HG03575 (cell line): ENCODE measurements around the gene LSR.
"Not testable (repeated sequence)": the region's sequence is repeated elsewhere in the genome, so short reads cannot be mapped to it uniquely, and the experiment has no call there.

ENCODE experiments used
- ATAC-seq: cut with Tn5 transposase; IDR thresholded peaks from one replicate; pipeline ENCODE4 v1.9.1; 2021; ENCODE audit not compliant: unreplicated experiment, insufficient number of reproducible peaks, low FRiP score; ENCODE audit errors: extremely low read depth

Gene LSR

GRCh38 chr19:35239597-35239996, 9.2 kb upstream of the LSR start:
- ATAC-seq = not testable (repeated sequence)

- no peak for ATAC-seq
Observed at GRCh38 chr19:35240327-35240726, 8.5 kb upstream of the LSR start.

DNA sequence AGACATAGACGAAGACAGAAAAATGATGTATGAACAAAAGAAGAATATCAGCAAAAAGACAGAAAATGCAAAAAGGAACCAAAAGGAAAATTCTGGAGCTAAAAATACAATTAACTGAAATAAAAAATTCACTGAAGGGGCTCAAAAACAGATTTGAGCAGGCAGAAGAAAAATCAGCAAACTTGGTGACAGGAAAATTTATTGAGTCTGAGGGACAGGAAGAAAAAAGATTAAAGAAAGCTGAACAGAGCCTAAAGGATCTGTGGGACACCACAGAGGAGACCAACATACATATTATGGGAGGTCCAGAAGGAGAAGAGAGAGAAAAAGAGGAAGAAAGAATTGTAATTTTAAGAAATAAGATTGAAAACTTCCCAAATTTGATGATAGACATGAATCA, 7.4 kb upstream of the LSR start:
- ATAC-seq = no peak

- no peak for ATAC-seq
Observed at GRCh38 chr19:35246466-35247092, 2.2 kb upstream of the LSR start.

DNA sequence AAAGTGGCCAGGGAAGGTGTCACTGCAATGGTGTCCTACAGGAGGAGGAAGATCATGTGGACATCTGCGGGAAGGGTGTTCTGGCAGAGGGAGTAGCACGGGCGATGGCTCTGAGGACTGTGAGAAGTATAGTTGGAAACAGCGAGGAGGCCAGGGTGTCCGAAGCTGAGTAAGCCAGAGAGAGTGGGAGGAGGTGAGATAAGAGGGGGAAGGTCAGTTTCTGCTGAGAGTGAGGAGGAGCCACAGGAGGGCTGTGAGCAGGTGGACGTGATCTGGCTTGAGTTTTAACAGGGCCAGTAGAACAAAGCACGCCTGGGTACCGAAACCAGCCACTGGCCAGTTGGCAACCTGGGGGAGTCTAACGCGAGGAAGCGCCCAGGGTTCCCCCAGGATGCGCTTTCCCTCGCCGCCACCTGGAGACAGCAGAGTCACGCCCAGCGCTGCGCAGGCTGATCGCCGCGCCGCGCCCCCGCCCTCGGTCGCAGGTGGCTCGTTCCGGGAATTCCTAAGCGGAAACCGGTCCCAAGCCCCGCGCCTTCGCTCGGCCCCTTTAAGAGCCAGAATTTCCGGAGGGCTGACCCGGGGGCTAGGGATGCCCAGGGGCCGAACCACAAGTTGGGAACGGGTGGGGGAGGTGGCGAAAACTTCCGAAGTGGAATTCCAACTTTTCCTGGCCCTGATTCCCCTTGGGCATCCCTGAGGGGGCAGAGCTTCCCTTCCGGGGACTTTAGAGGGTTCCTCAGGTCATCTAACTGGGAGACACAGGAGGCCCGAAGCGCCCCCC, 1.1 kb upstream of the LSR start:
- no peak for ATAC-seq

- no peak for ATAC-seq
Observed at GRCh38 chr19:35249146-35249847, 495 bp downstream of the LSR start.

- ATAC-seq = no peak
Observed at GRCh38 chr19:35249848-35250711, 1.3 kb downstream of the LSR start.

GRCh38 chr19:35251456-35251855, 2.7 kb downstream of the LSR start:
- ATAC-seq = no peak

DNA sequence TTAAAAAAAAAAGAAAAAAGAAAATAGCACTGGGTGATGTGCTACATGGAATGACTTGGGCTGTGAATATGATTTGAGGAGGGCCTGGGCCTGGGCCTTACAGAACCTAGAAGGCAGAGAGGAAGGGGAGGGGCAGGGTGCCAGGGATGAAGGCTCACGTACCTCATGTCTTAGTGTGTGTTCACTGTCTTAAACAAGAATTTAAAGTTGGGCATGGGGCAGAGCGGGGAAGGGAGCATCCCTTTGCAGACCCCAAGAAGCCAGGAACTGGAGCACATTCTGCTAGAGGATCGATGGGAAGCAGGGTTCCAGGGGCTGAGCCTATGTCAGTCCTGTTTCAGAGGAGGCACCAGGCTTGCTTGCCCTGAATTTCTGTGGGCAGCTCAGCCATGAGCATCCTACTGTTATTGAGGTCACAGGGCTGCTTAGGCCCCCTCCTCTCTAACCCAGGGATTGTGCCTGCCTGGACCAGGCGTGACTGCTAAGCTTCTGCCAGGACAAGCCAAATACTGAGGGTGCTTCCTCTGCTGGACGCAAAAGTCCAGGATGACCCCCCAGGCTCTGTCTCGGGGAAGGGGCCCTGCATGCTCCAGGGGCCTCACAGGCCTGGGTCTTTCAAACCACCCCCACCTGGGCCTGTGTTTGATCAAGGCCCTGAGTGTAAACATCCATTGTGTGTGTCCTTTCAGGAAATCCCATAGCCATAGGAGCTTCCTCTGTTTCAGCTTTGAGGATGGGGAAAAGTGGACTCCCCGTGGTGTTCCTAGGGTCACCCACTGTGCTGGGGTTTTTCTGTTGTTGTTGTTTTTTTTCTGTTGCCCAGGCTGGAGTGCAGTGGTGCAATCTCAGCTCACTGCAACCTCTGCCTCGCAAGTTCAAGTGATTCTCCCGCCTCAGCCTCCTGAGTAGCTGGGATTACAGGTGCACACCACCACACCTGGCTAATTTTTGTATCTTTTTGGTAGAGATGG, 4.8 kb downstream of the LSR start:
- no peak for ATAC-seq

- ATAC-seq = no peak
Observed at GRCh38 chr19:35254341-35255297, 5.8 kb downstream of the LSR start.

DNA sequence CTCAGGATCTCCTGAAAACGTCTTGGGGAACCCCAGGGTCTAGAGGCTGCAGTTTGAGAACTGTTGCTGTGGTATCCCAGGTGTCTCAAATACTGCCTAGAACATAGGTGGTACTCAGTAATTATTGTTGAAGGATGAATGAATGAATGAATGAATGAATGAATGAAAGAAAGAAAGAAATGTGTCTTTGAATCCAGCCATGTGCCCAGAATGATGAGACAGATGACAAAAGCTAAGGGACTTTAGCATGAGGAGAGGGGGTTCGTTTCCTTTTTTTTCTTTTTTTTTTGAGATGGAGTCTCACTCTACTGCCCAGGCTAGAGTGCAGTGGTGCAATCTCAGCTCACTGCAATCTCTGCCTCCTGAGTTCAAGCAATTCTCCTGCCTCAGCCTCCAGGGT, 7.8 kb downstream of the LSR start:
- no peak for ATAC-seq

DNA sequence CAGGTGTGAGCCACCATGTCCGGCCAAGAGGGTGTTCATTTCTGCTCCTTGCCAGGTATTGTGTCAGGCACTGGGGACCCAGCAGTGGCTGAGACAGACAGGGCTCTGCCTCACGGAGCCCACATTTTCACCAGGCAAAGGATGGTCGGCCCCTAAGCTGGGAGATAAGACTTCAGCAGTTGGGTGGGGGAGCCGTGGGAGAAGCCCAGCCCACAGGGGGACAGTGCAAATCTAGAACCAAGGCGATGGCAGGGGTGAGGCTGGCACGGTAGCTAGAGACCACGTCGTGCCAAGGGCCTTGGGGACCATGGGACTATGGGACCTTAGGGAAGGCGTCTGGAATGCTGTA, 8.3 kb downstream of the LSR start:
- no peak for ATAC-seq

DNA sequence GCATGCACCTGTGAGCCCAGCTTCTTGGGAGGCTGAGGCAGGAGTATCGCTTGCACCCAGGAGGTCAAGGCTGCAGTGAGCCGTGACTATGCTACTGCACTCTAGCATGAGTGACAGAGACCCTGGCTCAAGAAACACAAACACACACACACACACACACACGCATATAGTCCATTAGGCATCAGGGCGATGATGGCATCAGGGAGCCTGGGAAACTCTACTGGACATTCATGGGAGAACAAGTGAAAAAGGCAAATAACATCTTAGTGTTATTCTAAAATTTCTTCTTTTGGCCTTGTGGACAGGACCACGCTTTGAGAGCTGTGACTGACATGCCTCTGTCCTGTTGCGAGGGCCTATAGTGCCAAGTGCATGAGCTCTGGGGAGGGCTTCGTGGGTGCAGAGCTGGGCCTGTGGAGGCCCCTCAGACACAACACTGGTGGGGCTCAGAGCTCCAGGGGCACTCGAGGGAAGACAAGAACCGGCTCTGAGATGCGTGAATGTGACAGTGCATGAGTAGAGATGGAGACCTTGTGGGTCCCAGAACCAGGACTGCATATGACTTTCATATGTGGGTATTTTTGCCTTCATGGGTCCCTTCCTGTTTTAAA, 12.0 kb downstream of the LSR start:
- ATAC-seq = no peak

- no peak for ATAC-seq
Observed at GRCh38 chr19:35261356-35262100, 12.7 kb downstream of the LSR start.

- ATAC-seq = no peak
Observed at GRCh38 chr19:35262101-35262761, 13.4 kb downstream of the LSR start.
